T-cell (primary cell): ENCODE measurements around the gene NDRG2. TPM values are rescaled to one million over a fixed set of nuclear protein-coding genes. Genes with fewer than 3 reads are reported as not detected.

Source experiments
- ATAC-seq, 4 experiments: fragments of 200-7000 bp in 3 of 4; fragments of 150-1000 bp in 1 of 4; cut with Tn5 transposase; replicated peaks in 1 of 4; 1 replicate in 3 of 4; 2 replicates in 1 of 4; pipeline ENCODE4 v1.10.0; 2021; ENCODE audit warnings: moderate library complexity in 3 of 4, mild to moderate bottlenecking in 2 of 4, moderate number of reproducible peaks in 1 of 4
- CTCF ChIA-PET, 2 donors: fragments of 300-600 bp; sonication (Branson Sonifier 250); formaldehyde crosslinking; loops; one replicate each; lab custom pipeline; 2022; ENCODE audit warnings: antibody characterized with exemption in 2 of 2; lab: Charles Lee
- POLR2A ChIA-PET, 2 donors: fragments of 300-600 bp; sonication (Branson Sonifier 250); formaldehyde crosslinking; loops; one replicate each; lab custom pipeline; 2022; ENCODE audit warnings: antibody characterized with exemption in 2 of 2; lab: Charles Lee
- DNase-seq, 35 experiments: peaks; one replicate each; pipeline versions ENCODE4 v3.0.0 to v3.0.0-alpha.2; 2013 to 2023
- H3K27ac ChIP-seq: one replicate; pipeline ENCODE4 v1.5.1; 2013; ENCODE audit warnings: low read length
- H3K27me3 ChIP-seq, 2 experiments: replicated peaks in 1 of 2; 1 replicate in 1 of 2; 2 replicates in 1 of 2; pipeline versions ENCODE4 v1.6.1 to v1.7.0; 2013; ENCODE audit warnings: low read length in 1 of 2, mixed read lengths in 1 of 2; ENCODE audit not compliant: control insufficient read depth in 2 of 2, insufficient read depth in 2 of 2; ENCODE audit errors: extremely low read depth in 1 of 2
- H3K36me3 ChIP-seq, 2 donors: 1 replicate in 1 of 2; 2 replicates in 1 of 2; pipeline versions ENCODE4 v1.6.1 to v1.7.0; 2013; ENCODE audit warnings: low read length in 1 of 2; ENCODE audit not compliant: control insufficient read depth in 2 of 2, insufficient read depth in 1 of 2; ENCODE audit errors: extremely low read depth in 1 of 2
- H3K4me1 ChIP-seq, 2 experiments: 1 replicate in 1 of 2; 2 replicates in 1 of 2; pipeline versions ENCODE4 v1.6.1 to v1.7.0; 2013; ENCODE audit warnings: low read length in 2 of 2, mixed read lengths in 1 of 2; ENCODE audit not compliant: insufficient read depth in 2 of 2, control insufficient read depth in 1 of 2; ENCODE audit errors: extremely low read depth in 1 of 2
- H3K4me3 ChIP-seq, 2 donors: 1 replicate in 1 of 2; 2 replicates in 1 of 2; pipeline versions ENCODE4 v1.5.1 to v1.7.0; 2013; ENCODE audit warnings: mild to moderate bottlenecking in 2 of 2, low read length in 1 of 2, moderate library complexity in 1 of 2; ENCODE audit not compliant: control insufficient read depth in 1 of 2; ENCODE audit errors: extremely low read depth in 1 of 2
- H3K9me3 ChIP-seq: 2 replicates; pipeline ENCODE4 v1.7.0; 2013
- H3K27ac Mint-ChIP-seq, 2 donors: one replicate each; pipeline ENCODE4 v1.8.0; 2020 to 2021; ENCODE audit warnings: mild to moderate bottlenecking in 2 of 2, mixed read lengths in 2 of 2
- H3K27me3 Mint-ChIP-seq, 2 donors: one replicate each; pipeline ENCODE4 v1.8.0; 2021 to 2022; ENCODE audit warnings: mixed read lengths in 2 of 2
- H3K36me3 Mint-ChIP-seq: one replicate; pipeline ENCODE4 v1.8.0; 2021; ENCODE audit warnings: mixed read lengths
- H3K4me1 Mint-ChIP-seq, 3 donors: one replicate each; pipeline ENCODE4 v1.8.0; 2020 to 2022; ENCODE audit warnings: mixed read lengths in 3 of 3, mild to moderate bottlenecking in 1 of 3
- H3K4me3 Mint-ChIP-seq, 3 donors: one replicate each; pipeline ENCODE4 v1.8.0; 2020 to 2022; ENCODE audit warnings: mild to moderate bottlenecking in 3 of 3, mixed read lengths in 3 of 3, moderate library complexity in 3 of 3
- H3K9me3 Mint-ChIP-seq, 3 donors: one replicate each; pipeline ENCODE4 v1.8.0; 2020 to 2022; ENCODE audit warnings: mixed read lengths in 3 of 3
- WGBS: methylation state at CpG from one replicate; pipeline ENCODE4 v1.1.5; 2013; ENCODE audit warnings: missing lambda C conversion rate; ENCODE audit not compliant: insufficient coverage; 5-methylcytosine and 5-hydroxymethylcytosine counted together
- total RNA-seq, 35 experiments: library from RNA in 6 of 35; stranded (reverse) in 6 of 35; fragments of 120-200 nt in 1 of 35; gene quantifications; one replicate each; pipeline versions ENCODE4 v1.2.1 to v1.2.4 and lab custom pipeline; 2013 to 2026

Gene NDRG2
- total RNA-seq, 5 donors from 2014 or later (not counting 1 experiment from before 2014, with no cell fraction given), result 26.1 to 28.2 (median 27.1) TPM

- peak overlapping the region; percentile 84 to 90 (median 87) for H3K4me3 Mint-ChIP-seq
Observed at GRCh38 chr14:20970983-20971704, 53.7 kb downstream of the NDRG2 start.

DNA sequence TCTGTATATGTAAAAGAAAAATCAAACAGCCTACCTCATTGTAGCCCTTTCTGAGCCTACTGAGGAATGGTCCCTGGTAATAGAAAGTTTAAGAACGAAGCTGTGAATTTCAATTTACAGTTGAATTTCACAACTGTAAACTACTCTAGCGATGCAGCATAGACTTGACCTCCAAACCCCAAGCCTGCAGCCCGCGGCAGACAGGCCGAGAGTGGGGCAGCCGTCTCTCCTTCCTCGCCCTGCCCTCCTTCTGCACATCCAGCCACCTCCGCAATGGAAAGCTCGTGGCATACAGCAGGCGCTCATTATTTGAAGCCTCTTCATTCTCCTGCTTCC is 54.2 kb downstream of the NDRG2 start:
- Mint-ChIP-seq H3K4me1 (peaks cover 11 to 13% (median 12%) of the 10 kb centered on the region in 3 donors), H3K4me3 (peak overlapping the region; percentile 84 to 90 (median 87)), H3K36me3 (no peaks in the 10 kb centered on the region), H3K9me3 (no peaks in the 10 kb centered on the region), H3K27ac (no peak overlapping the region), H3K27me3 (peaks cover 27 to 47% of the 10 kb centered on the region in 2 donors)
- ATAC-seq (peak; percentile 1 to 8 (median 2)), DNase-seq (no peak)
- peaks cover 2 to 17% of the 10 kb centered on the region in 2 experiments for H3K27me3 ChIP-seq
- H3K9me3 ChIP-seq, result no peaks in the 10 kb centered on the region
- ChIA-PET POLR2A (no interaction called here), CTCF (interaction anchor here (0.6 to 2.5 kb wide), 22 partner anchors 10 to 643 kb away, joined by 3 to 19 read pairs (median 4); no protein-coding TSS in a partner anchor)
- 14% methylated on average over 5 of the region's 10 CpGs for WGBS
- no peak overlapping the region for H3K27ac ChIP-seq
- H3K4me3 ChIP-seq, result peak overlapping the region; percentile 68 to 81
- H3K4me1 ChIP-seq, result peaks cover 0 to 12% of the 10 kb centered on the region in 2 experiments
- no peaks in the 10 kb centered on the region for H3K36me3 ChIP-seq

More at GRCh38 chr14:20970983-20971704, 53.7 kb downstream of the NDRG2 start:
- H3K27me3 Mint-ChIP-seq, result peaks cover 27 to 47% of the 10 kb centered on the region in 2 donors
- ChIA-PET POLR2A (interaction anchor here (0.6 kb wide), 2 partner anchors 11 to 257 kb away, joined by 3 to 5 read pairs; no protein-coding TSS in a partner anchor), CTCF (interaction anchor here (0.7 to 2.5 kb wide), 26 partner anchors 10 to 643 kb away, joined by 3 to 19 read pairs (median 4); no protein-coding TSS in a partner anchor)
- ATAC-seq (peak; percentile 88 to 95 (median 92)), DNase-seq (peak; percentile 39 to 85 (median 66))
- Histone ChIP-seq H3K4me3 (peak overlapping the region; percentile 68 to 81), H3K27ac (no peak overlapping the region), H3K27me3 (peaks cover 2 to 17% of the 10 kb centered on the region in 2 experiments), H3K9me3 (no peaks in the 10 kb centered on the region), H3K36me3 (no peaks in the 10 kb centered on the region), H3K4me1 (peaks cover 0 to 12% of the 10 kb centered on the region in 2 experiments)
- under 1% methylated on average over 33 of the region's 47 CpGs for WGBS
- peak overlapping the region; percentile 22 to 34 for H3K27ac Mint-ChIP-seq
- no peaks in the 10 kb centered on the region for H3K9me3 Mint-ChIP-seq
- peaks cover 11 to 13% (median 12%) of the 10 kb centered on the region in 3 donors for H3K4me1 Mint-ChIP-seq
- H3K36me3 Mint-ChIP-seq, result no peaks in the 10 kb centered on the region

DNA sequence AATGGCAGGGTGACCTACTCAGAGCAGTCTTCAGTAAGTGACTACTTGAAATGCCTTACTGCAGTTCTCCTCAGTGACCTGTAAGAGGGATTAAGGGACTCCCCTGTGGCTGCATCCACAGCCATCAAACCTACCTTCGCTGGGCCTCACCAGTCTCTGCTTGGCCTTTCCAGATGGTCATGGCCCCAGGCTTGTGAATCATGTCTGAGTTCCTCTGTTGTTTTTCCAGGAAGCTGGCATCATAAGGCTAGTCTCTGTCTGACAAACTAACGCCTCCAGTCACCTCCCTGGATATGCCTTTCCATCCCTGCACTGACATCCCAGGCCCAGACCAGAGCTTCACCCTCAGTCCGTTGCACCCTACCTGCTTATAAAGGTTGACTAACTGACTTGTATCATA is 55.5 kb downstream of the NDRG2 start:
- Mint-ChIP-seq H3K27ac (no peak overlapping the region), H3K36me3 (no peaks in the 10 kb centered on the region), H3K27me3 (peaks cover 31 to 58% of the 10 kb centered on the region in 2 donors), H3K4me1 (peaks cover 11 to 13% (median 12%) of the 10 kb centered on the region in 3 donors), H3K9me3 (no peaks in the 10 kb centered on the region), H3K4me3 (no peak overlapping the region)
- Histone ChIP-seq H3K27me3 (peaks cover 2 to 23% of the 10 kb centered on the region in 2 experiments), H3K4me1 (peaks cover 0 to 12% of the 10 kb centered on the region in 2 experiments), H3K4me3 (no peak overlapping the region), H3K27ac (no peak overlapping the region), H3K36me3 (no peaks in the 10 kb centered on the region), H3K9me3 (no peaks in the 10 kb centered on the region)
- WGBS, result 88% methylated on average over 1 of the region's 3 CpGs
- POLR2A ChIA-PET, result no interaction called here
- no peak for DNase-seq
- ATAC-seq, result no peak
- CTCF ChIA-PET, result interaction anchor here in 1 of 2 donors (0.6 kb wide), 1 partner anchor 322 kb away, joined by 3 read pairs; no protein-coding TSS in a partner anchor

Other genes with a start within 250 kb of the NDRG2 start
- 1 to 10 TPM in 4 of 5 donors, under 1 TPM in 1; 0.91 to 2.1 (median 1.3) TPM for gene RNASE6, start 243.8 kb downstream of the NDRG2 start, total RNA-seq
- gene RNASE1, start 222.2 kb downstream of the NDRG2 start, total RNA-seq, result 1 to 10 TPM in 3 of 5 donors, not detected in 2; 1.5 to 2.3 (median 2.0) TPM
- gene RNASE3, start 133.7 kb downstream of the NDRG2 start, total RNA-seq, result not detected
- gene RNASE2, start 69.6 kb downstream of the NDRG2 start, total RNA-seq, result not detected
- 100 to 1,000 TPM in 2 of 5 donors, 10 to 100 TPM in 3; 80.4 to 112 (median 99.0) TPM for gene METTL17, start 35.1 kb downstream of the NDRG2 start, total RNA-seq
- gene SLC39A2, start 25.8 kb downstream of the NDRG2 start, total RNA-seq, result under 1 TPM in 1 of 5 donors, not detected in 4; 0.35 TPM
- not detected for gene TPPP2, start 5.2 kb upstream of the NDRG2 start, total RNA-seq
- not detected for gene RNASE13, start 9.7 kb upstream of the NDRG2 start, total RNA-seq
- not detected for gene RNASE7, start 17.3 kb upstream of the NDRG2 start, total RNA-seq
- gene RNASE8, start 32.8 kb upstream of the NDRG2 start, total RNA-seq, result not detected
- 1 to 10 TPM in 2 of 5 donors, under 1 TPM in 3; 0.39 to 3.3 (median 0.85) TPM for gene ARHGEF40, start 45.2 kb upstream of the NDRG2 start, total RNA-seq
- 10 to 100 TPM in 1 of 5 donors, 1 to 10 TPM in 4; 7.2 to 12.4 (median 8.1) TPM for gene ZNF219, start 73.6 kb upstream of the NDRG2 start, total RNA-seq
- gene TMEM253, start 76.0 kb upstream of the NDRG2 start, total RNA-seq, result under 1 TPM in 1 of 5 donors, not detected in 4; 0.49 TPM
- gene OR5AU1, start 131.0 kb upstream of the NDRG2 start, total RNA-seq, result not detected
- gene HNRNPC, start 244.4 kb upstream of the NDRG2 start, total RNA-seq, result 100 to 1,000 TPM; 417 to 530 (median 441) TPM